Left ventricle myocardium inferior (tissue), 1 donor: ENCODE measurements around the gene ACTR6. TPM values are rescaled to one million over a fixed set of nuclear protein-coding genes. Genes with fewer than 3 reads are reported as not detected.
A peak's percentile ranks its signal among the peaks of the same experiment; 100 is the strongest.
"Not testable (repeated sequence)": the region's sequence is repeated elsewhere in the genome, so short reads cannot be mapped to it uniquely, and the experiment has no call there.

Experiments
- DNase-seq: peaks from one replicate; pipeline ENCODE4 v3.0.0-alpha.2; 2020
- H3K27ac ChIP-seq: fragments of 200-600 bp; replicated peaks from 2 replicates; pipeline ENCODE4 v1.8.0; 2021
- H3K27me3 ChIP-seq: fragments of 200-600 bp; 2 replicates; pipeline ENCODE4 v1.8.0; 2021; ENCODE audit warnings: low read depth
- H3K36me3 ChIP-seq: fragments of 200-600 bp; 2 replicates; pipeline ENCODE4 v1.8.0; 2021
- H3K4me1 ChIP-seq: fragments of 200-600 bp; 2 replicates; pipeline ENCODE4 v1.8.0; 2021
- H3K4me3 ChIP-seq: fragments of 200-600 bp; 2 replicates; pipeline ENCODE4 v1.8.0; 2021; ENCODE audit warnings: mild to moderate bottlenecking, moderate library complexity
- H3K9me3 ChIP-seq: fragments of 200-600 bp; replicated peaks from 2 replicates; pipeline ENCODE4 v1.8.0; 2021
- CTCF ChIP-seq: fragments of 200-600 bp; IDR thresholded peaks from 2 replicates; pipeline ENCODE4 v1.8.0; 2021; ENCODE audit warnings: antibody characterized with exemption, mild to moderate bottlenecking, borderline replicate concordance
- intact Hi-C: fragments of 100-400 bp; cut with micrococcal nuclease; formaldehyde crosslinking; loops from one replicate; pipeline ENCODE4 v1.11.0; 2022
- total RNA-seq: library from RNA; stranded (reverse); fragmentation: NEBNext Ultra II Directional; extraction: Animal tissue kit (Norgen Biotek cat#: 25700); gene quantifications from one replicate; pipeline ENCODE4 v1.2.1, GENCODE V29; 2021
- donor health status: DM: no; HTN: yes; CAD: no; lungs with severe emphysema.

Gene ACTR6
- total RNA-seq, 1 donor from 2014 or later = 18.3 TPM

GRCh38 chr12:100225491-100225890, 24.9 kb downstream of the ACTR6 start:
- DNase-seq = no peak
- Histone ChIP-seq H3K27ac (no peak overlapping the region), H3K4me3 (no peak overlapping the region), H3K4me1 (no peaks in the 10 kb centered on the region), H3K36me3 (peaks cover 61% of the 10 kb centered on the region), H3K27me3 (no peaks in the 10 kb centered on the region), H3K9me3 (no peaks in the 10 kb centered on the region)
- no peak for TF ChIP-seq CTCF
- intact Hi-C loops = no loop called here

- TF ChIP-seq CTCF = no peak
- Histone ChIP-seq H3K27ac (no peak overlapping the region), H3K36me3 (peaks cover 26% of the 10 kb centered on the region), H3K4me3 (no peak overlapping the region), H3K4me1 (no peaks in the 10 kb centered on the region), H3K9me3 (no peaks in the 10 kb centered on the region), H3K27me3 (no peaks in the 10 kb centered on the region)
- DNase-seq = no peak
- intact Hi-C loops = no loop called here
Measured at GRCh38 chr12:100229036-100229635, 28.5 kb downstream of the ACTR6 start.

GRCh38 chr12:100229876-100230275, 29.3 kb downstream of the ACTR6 start:
- H3K9me3 ChIP-seq = no peaks in the 10 kb centered on the region
- intact Hi-C loops = loop anchor here (10.0 kb wide), 2 partner anchors 325 to 505 kb away; no protein-coding TSS in a partner anchor
- no peaks in the 10 kb centered on the region for H3K4me1 ChIP-seq
- no peak for DNase-seq
- TF ChIP-seq CTCF = no peak
- H3K27me3 ChIP-seq = no peaks in the 10 kb centered on the region
- H3K36me3 ChIP-seq = peaks cover 19% of the 10 kb centered on the region
- H3K27ac ChIP-seq = no peak overlapping the region
- no peak overlapping the region for H3K4me3 ChIP-seq

GRCh38 chr12:100231873-100232272, 31.3 kb downstream of the ACTR6 start:
- not testable (repeated sequence) for H3K27ac ChIP-seq, H3K4me3 ChIP-seq, H3K9me3 ChIP-seq, H3K4me1 ChIP-seq, DNase-seq, H3K27me3 ChIP-seq, H3K36me3 ChIP-seq
- intact Hi-C loops = loop anchor here (10.0 kb wide), 2 partner anchors 323 to 503 kb away; no protein-coding TSS in a partner anchor

- H3K9me3 ChIP-seq = no peaks in the 10 kb centered on the region
- H3K27ac ChIP-seq = peak overlapping the region; percentile 34
- H3K27me3 ChIP-seq = no peaks in the 10 kb centered on the region
- no peaks in the 10 kb centered on the region for H3K36me3 ChIP-seq
- no peak for DNase-seq
- H3K4me1 ChIP-seq = no peaks in the 10 kb centered on the region
- no peak overlapping the region for H3K4me3 ChIP-seq
- TF ChIP-seq CTCF = no peak
- intact Hi-C loops = loop anchor here (10.0 kb wide), 2 partner anchors 321 to 501 kb away; no protein-coding TSS in a partner anchor
Measured at GRCh38 chr12:100234166-100234565, 33.6 kb downstream of the ACTR6 start.

GRCh38 chr12:100234591-100235304, 34.1 kb downstream of the ACTR6 start:
- Histone ChIP-seq H3K36me3 (no peaks in the 10 kb centered on the region), H3K4me1 (no peaks in the 10 kb centered on the region), H3K27ac (peak overlapping the region; percentile 34), H3K27me3 (no peaks in the 10 kb centered on the region), H3K9me3 (no peaks in the 10 kb centered on the region), H3K4me3 (no peak overlapping the region)
- intact Hi-C loops = loop anchor here (10.0 kb wide), 2 partner anchors 320 to 500 kb away; no protein-coding TSS in a partner anchor
- TF ChIP-seq CTCF = peak; percentile 81
- no peak for DNase-seq
